ENCODE measurements around the gene POLR1B. TPM values are rescaled to one million over a fixed set of nuclear protein-coding genes. Genes with fewer than 3 reads are reported as not detected.
A peak's percentile ranks its signal among the peaks of the same experiment; 100 is the strongest.

The POLR1B gene
- total RNA-seq, 2 donors from 2014 or later: 5.7 to 6.8 TPM

GRCh38 chr2:112580084-112580483 is 37.8 kb downstream of the POLR1B start:
- Histone ChIP-seq H3K36me3 (peaks cover 12% of the 10 kb centered on the region), H3K9me3 (no peaks in the 10 kb centered on the region), H3K27ac (no peak overlapping the region), H3K4me1 (peaks cover 0 to 12% of the 10 kb centered on the region in 2 donors), H3K4me3 (no peak overlapping the region), H3K27me3 (no peaks in the 10 kb centered on the region)
- TF ChIP-seq, protein P1, sequence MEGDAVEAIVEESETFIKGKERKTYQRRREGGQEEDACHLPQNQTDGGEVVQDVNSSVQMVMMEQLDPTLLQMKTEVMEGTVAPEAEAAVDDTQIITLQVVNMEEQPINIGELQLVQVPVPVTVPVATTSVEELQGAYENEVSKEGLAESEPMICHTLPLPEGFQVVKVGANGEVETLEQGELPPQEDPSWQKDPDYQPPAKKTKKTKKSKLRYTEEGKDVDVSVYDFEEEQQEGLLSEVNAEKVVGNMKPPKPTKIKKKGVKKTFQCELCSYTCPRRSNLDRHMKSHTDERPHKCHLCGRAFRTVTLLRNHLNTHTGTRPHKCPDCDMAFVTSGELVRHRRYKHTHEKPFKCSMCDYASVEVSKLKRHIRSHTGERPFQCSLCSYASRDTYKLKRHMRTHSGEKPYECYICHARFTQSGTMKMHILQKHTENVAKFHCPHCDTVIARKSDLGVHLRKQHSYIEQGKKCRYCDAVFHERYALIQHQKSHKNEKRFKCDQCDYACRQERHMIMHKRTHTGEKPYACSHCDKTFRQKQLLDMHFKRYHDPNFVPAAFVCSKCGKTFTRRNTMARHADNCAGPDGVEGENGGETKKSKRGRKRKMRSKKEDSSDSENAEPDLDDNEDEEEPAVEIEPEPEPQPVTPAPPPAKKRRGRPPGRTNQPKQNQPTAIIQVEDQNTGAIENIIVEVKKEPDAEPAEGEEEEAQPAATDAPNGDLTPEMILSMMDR (IDR thresholded peaks at IDR 0.05): no peak
- no peak for DNase-seq (ENCODE audit: low spot score)

DNA sequence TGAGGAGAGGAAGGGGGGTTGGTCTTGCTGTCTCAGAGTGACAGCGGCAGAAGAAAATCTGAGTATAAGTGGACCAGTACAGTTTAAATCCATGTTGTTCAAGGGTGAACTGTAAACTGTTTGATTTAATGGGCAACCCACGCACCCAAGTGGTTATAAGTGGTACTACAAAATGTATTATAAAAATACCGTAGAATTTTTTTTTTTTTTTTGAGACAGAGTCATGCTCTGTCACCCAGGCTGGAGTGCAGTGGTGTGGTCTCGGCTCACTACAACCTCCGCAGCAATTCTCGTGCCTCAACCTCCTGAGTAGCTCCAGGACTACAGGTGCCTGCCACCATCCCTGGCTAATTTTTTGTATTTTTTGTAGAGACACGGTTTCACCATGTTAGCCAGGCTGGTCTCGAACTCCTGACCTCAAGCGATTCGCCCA is 40.1 kb downstream of the POLR1B start:
- TF ChIP-seq, protein P1 (IDR thresholded peaks at IDR 0.05): peak; percentile 44 to 79
- Histone ChIP-seq H3K4me1 (peaks cover 0 to 18% of the 10 kb centered on the region in 2 donors), H3K9me3 (no peaks in the 10 kb centered on the region), H3K27me3 (no peaks in the 10 kb centered on the region), H3K36me3 (peaks cover 5% of the 10 kb centered on the region), H3K4me3 (no peak overlapping the region), H3K27ac (no peak overlapping the region)
- no peak for DNase-seq (ENCODE audit: low spot score)

- H3K27ac ChIP-seq: peak overlapping the region; percentile 94 to 96
- H3K4me1 ChIP-seq: peaks cover 0 to 23% of the 10 kb centered on the region in 2 donors
- peak overlapping the region; percentile 69 to 82 for H3K4me3 ChIP-seq
- peaks cover 5% of the 10 kb centered on the region for H3K36me3 ChIP-seq
- no peaks in the 10 kb centered on the region for H3K9me3 ChIP-seq
- no peaks in the 10 kb centered on the region for H3K27me3 ChIP-seq
- no peak for DNase-seq (ENCODE audit: low spot score)
- TF ChIP-seq, protein P1 (IDR thresholded peaks at IDR 0.05): no peak
Observed at GRCh38 chr2:112583497-112584133, 41.4 kb downstream of the POLR1B start.

DNA sequence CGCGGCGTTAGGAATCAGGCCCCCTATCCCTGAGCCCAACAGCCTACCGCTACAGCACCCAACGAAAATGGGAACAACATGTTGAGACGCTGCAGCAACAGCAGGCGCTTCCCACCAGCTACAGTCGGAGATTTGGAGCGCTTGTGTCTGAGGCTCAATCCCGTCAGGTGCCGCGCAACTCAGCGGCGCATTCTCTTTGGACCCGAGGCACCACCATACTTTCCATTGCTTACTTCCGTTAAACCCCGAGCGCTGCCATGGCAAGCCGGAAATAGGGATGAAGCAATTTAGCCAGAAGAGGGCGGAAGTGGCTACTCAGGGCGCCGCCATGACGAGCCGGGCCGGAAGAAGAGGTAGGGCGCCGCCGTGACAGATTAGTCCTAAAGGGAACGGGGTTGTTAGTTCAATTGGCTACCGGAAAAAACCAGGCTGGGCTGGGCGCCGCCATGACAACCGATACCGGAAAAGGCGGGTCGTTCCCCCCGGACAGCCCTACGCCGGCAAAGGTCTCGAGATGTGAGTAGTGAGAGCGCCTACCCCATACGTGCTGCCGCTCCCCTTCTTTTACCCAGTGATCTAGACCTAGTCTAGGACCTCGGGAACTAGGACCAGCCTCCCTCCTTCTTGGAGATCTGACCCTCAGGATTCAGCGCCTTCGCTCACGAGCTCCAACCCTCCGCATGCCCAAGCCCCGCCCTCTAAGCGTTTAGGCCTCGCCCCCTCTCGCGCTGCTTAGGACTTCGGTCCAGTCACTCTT is 42.0 kb downstream of the POLR1B start, which contains the start of gene CHCHD5:
TSS of gene CHCHD5 (plus strand) at position 476 of the 757 bp plus-strand sequence. CDS start at position 515, 39 bp downstream.
- peak within 1 kb of the TSS; percentile 69 to 82 for H3K4me3 ChIP-seq
- peak within 1 kb of the TSS; percentile 94 to 96 for H3K27ac ChIP-seq
- TF ChIP-seq, protein P1 (IDR thresholded peaks at IDR 0.05): peak; percentile 19 to 47
- H3K27me3 ChIP-seq: no peaks in the 10 kb centered on the region
- peak; percentile 98 for DNase-seq (ENCODE audit: low spot score)
- H3K9me3 ChIP-seq: no peaks in the 10 kb centered on the region
- peaks cover 9% of the 10 kb centered on the region for H3K36me3 ChIP-seq
- peaks cover 0 to 26% of the 10 kb centered on the region in 2 donors for H3K4me1 ChIP-seq

- TF ChIP-seq, protein P1 (IDR thresholded peaks at IDR 0.05): no peak
Observed at GRCh38 chr2:112584891-112585250, 42.6 kb downstream of the POLR1B start.

More at GRCh38 chr2:112584891-112585250, 42.6 kb downstream of the POLR1B start:
- DNase-seq (ENCODE audit: low spot score): no peak
- Histone ChIP-seq H3K9me3 (no peaks in the 10 kb centered on the region), H3K27me3 (no peaks in the 10 kb centered on the region), H3K4me1 (peaks cover 0 to 26% of the 10 kb centered on the region in 2 donors), H3K36me3 (peaks cover 9% of the 10 kb centered on the region), H3K27ac (peak overlapping the region; percentile 94 to 96), H3K4me3 (peak overlapping the region; percentile 69 to 82)
